ENCODE results near the gene NEDD4L.

- TF ChIP-seq EZH2 (IDR thresholded peaks at IDR 0.05; ENCODE audit: low read length) (no peak), CTCF (optimal IDR thresholded peaks at IDR 0.05 in 1 of 3, IDR thresholded peaks at IDR 0.05 in 1 of 3, conservative IDR thresholded peaks at IDR 0.05 in 1 of 3; ENCODE audit: extremely low read depth in 1 of 3, insufficient read depth in 2 of 3, low read length in 3 of 3) (no peak)
Measured at GRCh38 chr18:58204776-58205442, 160.9 kb downstream of the NEDD4L start.

Data from keratinocyte (primary cell).